ENCODE data around the gene KMT2E.
"Not testable (repeated sequence)": the region's sequence is repeated elsewhere in the genome, so short reads cannot be mapped to it uniquely, and the experiment has no call there.

Gene KMT2E

DNA sequence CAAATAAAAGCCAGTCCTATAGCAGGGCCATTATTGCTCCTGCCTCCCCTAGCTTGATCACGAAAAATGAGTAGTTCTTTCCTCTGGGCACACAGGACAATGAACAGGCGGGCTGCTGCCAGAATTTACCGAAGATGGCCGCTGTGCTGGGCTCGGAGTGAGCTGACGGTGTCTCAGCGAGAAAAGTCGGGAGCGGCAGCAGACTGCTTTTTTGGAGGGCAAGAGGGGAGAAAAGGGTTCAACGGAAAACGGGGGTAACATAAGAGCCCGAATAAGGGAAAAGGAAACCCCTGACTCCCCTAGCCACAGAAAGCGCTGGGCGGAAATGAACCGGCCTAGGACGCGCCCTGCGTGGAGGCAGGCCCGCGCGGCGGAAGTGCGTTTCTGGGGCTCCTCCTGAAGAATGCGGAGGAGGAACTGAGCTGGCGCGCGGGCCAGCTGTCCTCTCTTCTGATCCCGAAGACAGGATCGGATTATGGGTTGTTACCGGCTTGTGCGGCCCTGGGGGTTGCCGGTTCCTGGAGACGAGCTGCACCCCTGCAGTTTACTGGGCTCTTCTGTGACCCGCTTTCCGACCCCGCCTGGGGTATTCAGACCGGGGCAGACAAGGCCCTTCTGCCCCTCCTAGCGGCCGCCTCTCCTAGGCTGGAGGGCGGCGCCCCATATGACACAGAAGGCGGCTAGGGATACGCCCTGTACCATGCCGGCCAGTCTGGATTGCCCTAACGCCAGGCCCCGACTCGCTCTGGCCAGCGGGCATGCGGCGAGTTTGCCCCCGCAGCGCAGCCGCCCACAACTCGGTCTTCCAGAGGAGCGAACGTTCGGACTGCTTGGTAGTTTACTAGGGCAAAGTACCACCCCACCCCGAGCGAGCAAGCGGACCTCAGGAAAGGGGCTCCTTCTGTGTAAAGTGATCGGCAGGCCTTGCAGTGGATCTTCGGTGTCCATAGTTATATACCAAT is 30.1 kb upstream of the KMT2E start:
- peak; percentile 81 for DNase-seq

DNA sequence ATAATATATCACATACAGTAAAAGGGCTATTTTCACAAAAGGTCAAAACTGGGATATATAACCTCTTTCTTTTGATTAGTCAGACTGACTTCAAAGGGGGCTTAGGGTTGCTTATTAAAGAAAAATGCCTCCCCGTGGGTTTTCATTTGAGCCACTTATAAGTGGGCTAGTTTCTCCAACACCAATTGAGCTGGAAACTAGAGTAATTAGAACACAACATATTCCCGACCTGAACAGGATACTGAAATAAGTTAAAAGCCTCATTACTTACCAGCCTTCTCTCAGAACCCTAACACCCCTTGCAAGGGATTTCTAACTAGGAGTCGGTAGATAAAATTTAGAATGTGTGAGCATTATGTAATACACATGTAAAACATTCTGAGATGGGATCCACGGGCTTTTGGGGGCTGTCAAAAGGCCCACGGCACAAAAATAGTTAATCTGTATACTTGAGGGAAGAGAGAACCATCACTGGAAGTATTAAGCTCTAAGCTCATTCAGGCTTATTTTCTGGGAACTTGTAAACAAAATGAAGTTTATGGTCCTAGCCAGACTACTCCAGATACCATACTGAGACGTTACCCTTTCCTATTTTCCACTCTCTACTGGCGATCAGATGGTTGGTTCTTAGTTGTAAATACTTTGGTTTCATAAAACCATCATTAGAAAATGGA is 29.3 kb upstream of the KMT2E start:
- no peak for DNase-seq

DNA sequence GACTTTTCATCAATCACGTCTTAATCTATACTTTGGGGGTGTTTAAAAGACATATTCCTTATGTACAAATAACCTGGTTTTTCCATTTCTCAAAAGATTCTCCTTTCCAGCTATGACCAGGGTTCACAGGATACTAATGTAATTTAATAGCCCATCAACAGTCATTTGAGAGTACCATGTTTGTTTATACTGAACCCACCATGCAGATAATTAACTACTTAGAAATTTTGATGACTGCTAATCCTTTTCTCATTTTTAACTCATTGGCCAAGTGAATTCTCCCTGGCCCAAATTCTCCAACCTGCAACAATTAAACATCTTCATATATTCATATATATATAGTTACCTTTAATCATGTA is 28.8 kb upstream of the KMT2E start:
- no peak for DNase-seq

DNA sequence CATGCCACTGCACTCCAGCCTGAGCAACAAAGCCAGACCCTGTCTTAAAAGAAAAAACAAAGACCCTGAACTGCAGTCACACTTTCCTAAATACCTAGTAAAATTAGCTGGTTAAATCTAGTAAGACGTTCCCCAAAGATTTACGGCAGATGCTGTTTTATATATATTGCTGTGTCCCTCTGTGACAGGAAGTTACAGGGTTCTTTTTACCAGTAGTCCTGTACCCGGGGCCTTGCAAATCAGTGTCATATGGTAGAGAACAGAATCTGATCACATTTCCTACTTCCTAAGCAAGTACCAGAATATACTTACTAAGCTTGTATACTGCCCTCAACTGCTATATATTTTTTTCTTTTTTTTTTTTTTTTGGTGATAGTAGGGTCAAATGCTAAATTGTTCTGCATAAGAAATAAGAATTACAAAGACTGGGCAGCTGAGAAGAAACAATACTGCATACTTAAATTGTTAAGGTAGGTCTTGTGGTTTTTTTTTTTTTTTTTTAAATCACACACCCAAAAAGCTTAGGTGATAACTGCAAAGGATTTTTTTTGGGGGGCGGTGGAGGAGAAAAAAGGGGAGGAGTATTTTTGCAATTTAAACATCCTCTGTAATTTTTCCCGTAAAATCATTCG is 27.3 kb upstream of the KMT2E start:
- no peak for DNase-seq

GRCh38 chr7:104987403-104987802 is 26.6 kb upstream of the KMT2E start:
- DNase-seq = not testable (repeated sequence)

DNA sequence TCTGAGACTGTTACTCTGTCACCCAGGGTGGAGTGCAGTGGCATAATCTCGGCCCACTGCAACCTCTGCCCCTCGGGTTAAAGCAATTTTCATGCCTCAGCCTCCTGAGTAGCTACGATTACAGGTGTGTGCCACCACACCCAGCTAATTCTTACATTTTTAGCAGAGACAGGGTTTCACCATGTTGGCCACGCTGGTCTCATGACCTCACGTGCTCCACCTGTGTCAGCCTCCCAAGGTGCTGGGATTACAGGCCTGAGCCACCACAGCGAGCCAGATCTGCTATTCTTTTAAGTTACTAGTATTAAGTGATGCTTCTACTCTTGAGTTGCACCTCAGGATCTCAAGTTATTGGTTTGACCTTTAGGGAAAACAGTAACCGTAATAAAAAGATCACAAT is 23.0 kb upstream of the KMT2E start:
- DNase-seq = no peak

DNA sequence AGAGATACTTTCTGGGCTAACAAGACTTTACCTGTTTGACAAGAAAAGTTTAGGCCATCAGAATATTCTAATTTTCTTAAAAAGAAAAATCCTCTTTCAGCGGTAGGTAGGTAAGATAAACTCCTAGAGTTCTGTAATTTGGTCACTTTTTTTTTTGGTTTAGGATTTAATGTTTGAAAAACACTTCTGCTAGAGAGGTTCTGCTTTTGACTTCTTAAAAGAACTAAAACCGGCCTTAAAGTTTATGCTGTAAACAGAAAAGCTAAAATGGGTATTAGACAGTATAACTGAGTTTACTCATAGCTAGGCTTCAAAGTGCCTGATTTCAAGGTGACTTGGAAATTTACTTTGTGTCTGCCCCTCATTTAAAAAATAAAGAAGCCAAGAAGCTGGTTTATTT is 21.7 kb upstream of the KMT2E start:
- no peak for DNase-seq

GRCh38 chr7:104993217-104993862 is 20.7 kb upstream of the KMT2E start:
- no peak for DNase-seq

DNA sequence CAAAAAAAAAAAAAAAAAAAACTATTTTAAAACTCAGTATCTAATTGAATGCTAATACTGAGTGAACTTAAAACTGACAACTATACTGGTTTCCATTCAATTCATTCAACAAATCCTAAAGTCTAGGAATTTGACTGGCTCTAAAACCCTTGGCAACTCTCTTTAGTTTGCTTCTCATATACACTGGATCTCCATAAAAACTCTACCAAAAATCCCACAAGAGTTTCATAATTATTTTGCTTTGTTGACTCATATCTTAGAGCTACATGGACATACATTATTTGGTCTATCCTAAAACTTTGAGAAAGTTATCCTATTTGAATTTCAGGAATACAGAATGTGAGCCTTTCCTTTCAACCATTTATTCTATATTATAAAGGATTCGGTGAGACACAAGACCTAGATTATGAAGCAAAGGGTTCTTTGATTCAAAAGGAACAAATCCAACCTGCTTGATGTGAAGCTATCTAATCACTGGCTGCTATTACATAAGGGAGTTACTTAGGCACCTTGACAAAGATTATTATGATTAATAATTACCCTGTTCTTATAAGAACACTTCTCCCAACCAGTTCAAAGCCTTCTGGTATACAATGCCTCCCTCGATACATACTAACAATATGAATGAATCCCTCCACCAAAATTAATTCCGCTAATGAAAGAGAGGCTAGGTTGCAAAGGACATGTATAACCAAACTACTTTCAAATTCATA is 15.8 kb upstream of the KMT2E start:
- DNase-seq = no peak

DNA sequence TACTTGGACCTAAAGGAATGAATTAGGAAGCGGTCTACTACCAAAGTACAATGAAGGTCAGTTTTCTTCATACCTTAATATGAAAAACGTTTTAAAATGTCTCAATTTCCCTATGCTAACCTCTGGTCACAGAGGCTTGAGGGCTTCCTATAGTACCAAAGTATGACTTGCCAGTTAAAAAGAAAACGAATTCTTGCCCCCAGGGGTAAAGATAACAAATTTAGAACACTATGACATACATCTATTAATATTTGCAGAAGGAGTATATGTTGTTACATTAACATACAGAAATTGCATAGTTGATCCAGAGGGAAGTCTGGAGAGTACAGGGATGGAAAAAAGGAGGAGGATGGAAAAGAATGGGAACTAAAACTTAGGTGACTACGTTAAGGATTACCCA is 13.8 kb upstream of the KMT2E start:
- no peak for DNase-seq

- DNase-seq = no peak
These were observed 13.1 kb upstream of the KMT2E start for GRCh38 chr7:105000927-105001336.

GRCh38 chr7:105001652-105002184 is 12.3 kb upstream of the KMT2E start:
- no peak for DNase-seq

DNA sequence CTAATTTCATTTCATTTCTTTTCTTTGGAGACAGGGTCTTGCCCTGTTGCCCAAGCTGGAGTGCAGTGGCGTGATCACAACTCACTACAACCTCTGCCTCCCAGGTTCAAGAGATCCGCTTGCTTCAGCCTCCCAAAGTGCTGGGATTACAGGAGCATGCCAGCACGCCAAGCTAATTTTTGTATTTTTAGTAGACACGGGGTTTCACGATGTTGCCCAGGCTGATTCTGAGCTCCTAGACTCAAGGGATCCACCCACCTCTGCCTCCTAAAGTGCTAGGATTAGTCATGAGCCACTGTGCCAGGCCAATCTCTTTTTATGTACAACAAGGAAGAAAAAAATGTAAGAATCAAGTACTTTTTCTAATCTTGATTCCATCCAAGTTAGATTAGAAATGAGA is 10.7 kb upstream of the KMT2E start:
- DNase-seq = peak; percentile 64

DNA sequence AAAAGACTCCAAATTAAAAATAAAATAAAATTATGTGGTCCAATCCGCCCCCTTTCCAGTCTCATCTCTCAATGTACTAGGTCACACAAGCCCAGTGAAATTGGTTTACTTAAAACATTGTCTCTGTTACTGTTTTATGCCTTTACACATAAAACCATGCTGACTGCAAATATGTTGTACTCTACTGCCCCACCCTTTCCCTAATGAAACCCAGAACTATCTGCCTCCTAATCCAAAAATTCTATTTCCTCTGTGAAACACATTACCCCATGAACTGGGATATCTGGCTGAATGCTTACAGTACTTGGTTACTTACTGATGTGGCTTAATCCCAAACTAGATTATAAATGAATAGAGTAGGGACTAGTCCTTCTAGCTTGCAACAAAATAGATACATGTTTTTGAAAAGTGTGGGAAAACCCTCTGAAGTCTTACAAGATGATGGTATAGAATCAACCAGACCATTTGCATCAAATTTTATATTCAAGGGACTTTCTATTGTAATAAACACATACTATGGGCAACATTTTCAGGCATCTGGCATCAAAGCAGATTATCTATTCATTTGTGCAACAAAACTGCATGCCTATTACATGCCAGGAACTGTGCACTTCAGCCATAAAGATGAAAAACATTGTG is 10.0 kb upstream of the KMT2E start:
- DNase-seq = no peak

GRCh38 chr7:105005006-105005405 is 9.0 kb upstream of the KMT2E start:
- not testable (repeated sequence) for DNase-seq

DNA sequence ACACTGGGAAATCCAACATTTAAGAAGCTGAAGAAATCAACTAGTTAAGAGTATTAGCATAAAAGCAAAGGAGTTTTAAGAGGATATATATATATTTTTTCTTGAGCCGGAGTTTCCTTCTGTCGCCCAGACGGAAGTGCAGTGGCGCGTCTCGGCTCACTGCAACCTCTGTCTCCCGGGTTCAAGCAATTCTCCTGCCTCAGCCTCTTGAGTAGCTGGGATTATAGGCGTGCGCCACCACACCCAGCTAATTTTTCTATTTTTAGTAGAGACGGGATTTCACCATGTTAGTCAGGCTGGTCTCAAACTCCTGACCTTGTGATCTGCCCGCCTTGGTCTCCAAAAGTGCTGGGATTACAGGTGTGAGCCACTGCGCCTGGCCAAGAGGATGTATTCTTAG is 8.5 kb upstream of the KMT2E start:
- DNase-seq = not testable (repeated sequence)

- no peak for DNase-seq
These were observed 7.5 kb upstream of the KMT2E start for GRCh38 chr7:105006367-105007136.

DNA sequence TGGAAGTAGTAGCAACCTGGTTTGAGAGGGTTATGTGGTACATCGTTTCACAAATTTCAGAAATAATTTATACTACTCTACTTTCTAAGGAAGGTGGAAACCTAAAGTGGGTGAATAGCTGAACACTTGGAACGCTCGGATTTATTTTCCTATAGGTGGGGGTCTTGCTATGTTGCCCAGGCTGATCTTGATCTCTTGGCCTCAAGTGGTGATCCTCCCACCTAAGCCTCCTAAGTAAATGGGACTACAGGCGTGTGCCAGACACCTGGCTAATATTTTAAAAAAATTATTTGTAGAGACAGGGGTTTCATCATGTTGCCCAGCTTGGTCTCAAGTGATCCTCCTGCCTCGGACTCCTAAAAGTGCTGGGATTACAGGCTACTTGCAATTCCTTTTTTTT is 6.7 kb upstream of the KMT2E start:
- DNase-seq = no peak

- DNase-seq = no peak
These were observed 4.1 kb upstream of the KMT2E start for GRCh38 chr7:105009667-105010503.

DNA sequence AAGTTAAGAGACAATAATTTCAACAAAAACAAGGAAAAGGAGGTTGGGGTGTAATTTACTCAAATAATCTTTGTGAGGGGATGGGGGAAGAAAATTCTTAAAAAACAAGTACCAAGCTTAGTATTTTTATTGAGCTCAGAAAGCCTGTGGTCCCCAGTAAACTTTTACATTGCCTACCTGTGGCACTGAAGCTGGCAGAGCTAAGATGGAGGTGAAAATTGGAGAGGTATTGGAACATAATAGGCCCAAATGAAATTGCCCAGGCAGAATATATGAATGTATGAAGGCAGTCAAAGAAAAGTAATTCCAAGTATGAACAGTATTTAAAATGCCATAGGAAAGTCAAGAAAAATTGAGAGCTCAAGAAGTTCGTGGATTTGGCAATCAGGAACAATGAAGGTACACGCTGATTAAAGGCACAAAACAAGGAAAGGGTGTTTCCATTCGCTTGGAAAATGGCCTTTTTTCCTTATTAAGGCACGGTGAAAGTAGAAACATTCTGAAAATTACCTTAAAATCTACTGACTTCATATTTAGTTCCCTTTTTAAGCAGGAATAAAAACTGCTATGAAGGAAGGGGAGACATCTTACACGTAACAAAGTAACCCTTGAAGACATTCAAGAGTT is 3.4 kb upstream of the KMT2E start:
- no peak for DNase-seq

Data from fibroblast of skin of right quadriceps (primary cell).